NB4 (cell line): ENCODE data around the gene CDH13.

Experiments
- MYC ChIP-seq: IDR thresholded peaks from 2 replicates; pipeline ENCODE4 v1.6.1; 2011; ENCODE audit warnings: low read depth, low read length
- POLR2A ChIP-seq: IDR thresholded peaks from 2 replicates; pipeline ENCODE4 v1.6.1; 2011; ENCODE audit warnings: mild to moderate bottlenecking; ENCODE audit not compliant: insufficient read length; ENCODE audit errors: extremely low read depth
- TF ChIP-seq, protein P1 (sequence below): IDR thresholded peaks from one replicate; pipeline ENCODE4 v1.5.1; 2012; ENCODE audit warnings: low read depth, low read length

DNA sequence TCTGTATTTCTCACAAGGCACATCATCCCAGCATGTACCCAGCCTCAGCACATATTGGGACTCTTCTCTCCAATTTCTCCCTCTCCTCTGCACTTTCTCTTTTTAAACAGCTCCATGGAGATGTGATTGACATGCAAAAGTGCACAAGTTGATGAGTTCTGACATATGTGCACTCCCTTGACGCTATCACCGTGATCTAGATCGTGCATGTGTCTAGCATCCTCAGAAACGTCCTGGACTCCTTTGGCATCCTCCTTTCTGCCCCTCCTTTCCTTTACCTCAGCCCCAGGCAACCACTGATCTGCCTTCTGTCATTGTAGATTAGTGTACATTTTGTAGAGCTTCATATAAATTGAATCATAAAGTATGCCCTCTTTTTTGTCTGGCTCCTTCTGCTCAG, 1073.0 kb downstream of the CDH13 start:
- TF ChIP-seq, protein P1, sequence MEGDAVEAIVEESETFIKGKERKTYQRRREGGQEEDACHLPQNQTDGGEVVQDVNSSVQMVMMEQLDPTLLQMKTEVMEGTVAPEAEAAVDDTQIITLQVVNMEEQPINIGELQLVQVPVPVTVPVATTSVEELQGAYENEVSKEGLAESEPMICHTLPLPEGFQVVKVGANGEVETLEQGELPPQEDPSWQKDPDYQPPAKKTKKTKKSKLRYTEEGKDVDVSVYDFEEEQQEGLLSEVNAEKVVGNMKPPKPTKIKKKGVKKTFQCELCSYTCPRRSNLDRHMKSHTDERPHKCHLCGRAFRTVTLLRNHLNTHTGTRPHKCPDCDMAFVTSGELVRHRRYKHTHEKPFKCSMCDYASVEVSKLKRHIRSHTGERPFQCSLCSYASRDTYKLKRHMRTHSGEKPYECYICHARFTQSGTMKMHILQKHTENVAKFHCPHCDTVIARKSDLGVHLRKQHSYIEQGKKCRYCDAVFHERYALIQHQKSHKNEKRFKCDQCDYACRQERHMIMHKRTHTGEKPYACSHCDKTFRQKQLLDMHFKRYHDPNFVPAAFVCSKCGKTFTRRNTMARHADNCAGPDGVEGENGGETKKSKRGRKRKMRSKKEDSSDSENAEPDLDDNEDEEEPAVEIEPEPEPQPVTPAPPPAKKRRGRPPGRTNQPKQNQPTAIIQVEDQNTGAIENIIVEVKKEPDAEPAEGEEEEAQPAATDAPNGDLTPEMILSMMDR: no peak
- TF ChIP-seq POLR2A (no peak), MYC (no peak)
